Epithelial cell of umbilical artery (primary cell): Measurements from ENCODE around the gene ORMDL1. TPM values are rescaled to one million over a fixed set of nuclear protein-coding genes. Genes with fewer than 3 reads are reported as not detected.

Source experiments
- total RNA-seq: library from RNA; depleted of rRNA; stranded (reverse); fragments of >200 nt; gene quantifications from 2 replicates; pipeline ENCODE4 v1.2.3, GENCODE V29; 2014

Gene ORMDL1
- total RNA-seq = 50.3 and 53.8 TPM in 2 replicates

GRCh38 chr2:189783927-189784867 is at the start of gene ORMDL1, which contains the start of gene PMS1:
ORMDL1 (minus strand) TSS chr2:189784339; CDS start chr2:189782595, 1,744 bp downstream.
PMS1 (plus strand) TSS chr2:189784450; CDS start chr2:189791810, 7,360 bp downstream.

GRCh38 chr2:189762551-189763298 is 21.4 kb downstream of the ORMDL1 start, which contains the start of gene OSGEPL1:
OSGEPL1 (minus strand) TSS chr2:189762792; CDS start chr2:189761640, 1,152 bp downstream.

Other genes starting within 250 kb of the ORMDL1 start
- 4.5 and 12.9 TPM in 2 replicates for gene SLC40A1, start 203.6 kb downstream of the ORMDL1 start, total RNA-seq
- 74.4 and 87.8 TPM in 2 replicates for gene ASNSD1, start 122.9 kb downstream of the ORMDL1 start, total RNA-seq
- 2.3 and 3.0 TPM in 2 replicates for gene ANKAR, start 109.7 kb downstream of the ORMDL1 start, total RNA-seq
- gene OSGEPL1, start 21.5 kb downstream of the ORMDL1 start, total RNA-seq = 7.8 and 11.9 TPM in 2 replicates
- gene PMS1, start 111 bp upstream of the ORMDL1 start, total RNA-seq = 29.5 and 31.5 TPM in 2 replicates